ENCODE data around the gene SNX24.
"Not testable (repeated sequence)": the region's sequence is repeated elsewhere in the genome, so short reads cannot be mapped to it uniquely, and the experiment has no call there.

The SNX24 gene

GRCh38 chr5:122907276-122907675 lies 61.9 kb downstream of the SNX24 start:
- TF ChIP-seq CTCF (IDR thresholded peaks at IDR 0.05; ENCODE audit: low read depth, low read length), result no peak
- no peak for DNase-seq (ENCODE audit: low read depth)
- no peak overlapping the region for H3K4me3 ChIP-seq (ENCODE audit: low read depth, low read length)

GRCh38 chr5:122908108-122908507 lies 62.7 kb downstream of the SNX24 start:
- no peak overlapping the region for H3K4me3 ChIP-seq (ENCODE audit: low read depth, low read length)
- no peak for DNase-seq (ENCODE audit: low read depth)
- TF ChIP-seq POLR2A (IDR thresholded peaks at IDR 0.05; ENCODE audit: extremely low read depth, insufficient read length) (no peak), MYC (IDR thresholded peaks at IDR 0.05; ENCODE audit: low read depth, low read length) (no peak), MAX (IDR thresholded peaks at IDR 0.05; ENCODE audit: low read depth, low read length) (no peak), CTCF (IDR thresholded peaks at IDR 0.05; ENCODE audit: low read depth, low read length) (no peak)

- TF ChIP-seq MAX (IDR thresholded peaks at IDR 0.05; ENCODE audit: low read depth, low read length) (no peak), POLR2A (IDR thresholded peaks at IDR 0.05; ENCODE audit: extremely low read depth, insufficient read length) (no peak), MYC (IDR thresholded peaks at IDR 0.05; ENCODE audit: low read depth, low read length) (no peak), CTCF (IDR thresholded peaks at IDR 0.05; ENCODE audit: low read depth, low read length) (no peak)
- no peak overlapping the region for H3K4me3 ChIP-seq (ENCODE audit: low read depth, low read length)
- no peak for DNase-seq (ENCODE audit: low read depth)
These were observed 63.2 kb downstream of the SNX24 start for GRCh38 chr5:122908662-122909061.

GRCh38 chr5:122909470-122910100 lies 64.2 kb downstream of the SNX24 start:
- no peak for DNase-seq (ENCODE audit: low read depth)
- TF ChIP-seq MAX (IDR thresholded peaks at IDR 0.05; ENCODE audit: low read depth, low read length) (no peak), CTCF (IDR thresholded peaks at IDR 0.05; ENCODE audit: low read depth, low read length) (no peak), POLR2A (IDR thresholded peaks at IDR 0.05; ENCODE audit: extremely low read depth, insufficient read length) (no peak), MYC (IDR thresholded peaks at IDR 0.05; ENCODE audit: low read depth, low read length) (no peak)
- no peak overlapping the region for H3K4me3 ChIP-seq (ENCODE audit: low read depth, low read length)

GRCh38 chr5:122913436-122913835 lies 68.0 kb downstream of the SNX24 start:
- not testable (repeated sequence) for DNase-seq (ENCODE audit: low read depth); H3K4me3 ChIP-seq (ENCODE audit: low read depth, low read length)

- no peak for TF ChIP-seq MYC (IDR thresholded peaks at IDR 0.05; ENCODE audit: low read depth, low read length)
- TF ChIP-seq POLR2A (IDR thresholded peaks at IDR 0.05; ENCODE audit: extremely low read depth, insufficient read length), result no peak
- no peak for TF ChIP-seq MAX (IDR thresholded peaks at IDR 0.05; ENCODE audit: low read depth, low read length)
- TF ChIP-seq CTCF (IDR thresholded peaks at IDR 0.05; ENCODE audit: low read depth, low read length), result no peak
- no peak overlapping the region for H3K4me3 ChIP-seq (ENCODE audit: low read depth, low read length)
- DNase-seq (ENCODE audit: low read depth), result no peak
These were observed 70.5 kb downstream of the SNX24 start for GRCh38 chr5:122915717-122916461.

All from NB4 (cell line).